Upper lobe of right lung (tissue), 1 donor: ENCODE data around the gene DGKH. TPM values are rescaled to one million over a fixed set of nuclear protein-coding genes. Genes with fewer than 3 reads are reported as not detected.
"Not testable (repeated sequence)": the region's sequence is repeated elsewhere in the genome, so short reads cannot be mapped to it uniquely, and the experiment has no call there.

Source experiments
- ATAC-seq: fragments of 200-7000 bp; cut with Tn5 transposase; one replicate; pipeline ENCODE4 v1.9.1; 2020; ENCODE audit warnings: mild to moderate bottlenecking, moderate library complexity
- DNase-seq: peaks from one replicate; pipeline ENCODE4 v3.0.0-alpha.2; 2020
- H3K27ac ChIP-seq: fragments of 200-600 bp; one replicate; pipeline ENCODE4 v1.8.0; 2022
- H3K27me3 ChIP-seq: fragments of 200-600 bp; one replicate; pipeline ENCODE4 v1.8.0; 2022; ENCODE audit warnings: mild to moderate bottlenecking
- H3K36me3 ChIP-seq: fragments of 200-600 bp; one replicate; pipeline ENCODE4 v1.8.0; 2022
- H3K4me1 ChIP-seq: fragments of 200-600 bp; one replicate; pipeline ENCODE4 v1.8.0; 2022
- H3K4me3 ChIP-seq: fragments of 200-600 bp; one replicate; pipeline ENCODE4 v1.8.0; 2022; ENCODE audit warnings: mild to moderate bottlenecking
- H3K9me3 ChIP-seq: fragments of 200-600 bp; one replicate; pipeline ENCODE4 v1.8.0; 2022
- CTCF ChIP-seq: fragments of 200-600 bp; IDR thresholded peaks from one replicate; pipeline ENCODE4 v1.8.0; 2022; ENCODE audit warnings: antibody characterized with exemption
- intact Hi-C: fragments of 100-400 bp; cut with DNase I; formaldehyde crosslinking; loops from one replicate; pipeline ENCODE4 v1.11.0; 2022
- total RNA-seq: library from RNA; stranded (reverse); fragmentation: NEBNext Ultra II Directional; extraction: Animal tissue kit (Norgen Biotek cat#: 25700); gene quantifications from one replicate; pipeline ENCODE4 v1.2.1, GENCODE V29; 2021
- donor health status: DM: no; HTN: yes; CAD: no; lungs with severe emphysema.

DGKH gene
- total RNA-seq, 1 donor from 2014 or later: 21.3 TPM

- intact Hi-C loops: no loop called here
- TF ChIP-seq CTCF: no peak
- Histone ChIP-seq H3K4me1 (no peaks in the 10 kb centered on the region), H3K4me3 (no peak overlapping the region), H3K9me3 (no peaks in the 10 kb centered on the region), H3K27me3 (no peaks in the 10 kb centered on the region), H3K27ac (no peak overlapping the region), H3K36me3 (peaks cover 4% of the 10 kb centered on the region)
- no peak for ATAC-seq
- no peak for DNase-seq
These were observed 46.1 kb downstream of the DGKH start for GRCh38 chr13:42094516-42095040.

GRCh38 chr13:42096222-42096621 is 47.8 kb downstream of the DGKH start:
- H3K4me3 ChIP-seq, DNase-seq, H3K9me3 ChIP-seq, H3K4me1 ChIP-seq, H3K27me3 ChIP-seq, H3K36me3 ChIP-seq, ATAC-seq, intact Hi-C loops, H3K27ac ChIP-seq: not testable (repeated sequence)

- Histone ChIP-seq H3K4me1 (peaks cover 13% of the 10 kb centered on the region), H3K27me3 (no peaks in the 10 kb centered on the region), H3K9me3 (no peaks in the 10 kb centered on the region), H3K27ac (no peak overlapping the region), H3K36me3 (no peaks in the 10 kb centered on the region), H3K4me3 (no peak overlapping the region)
- intact Hi-C loops: no loop called here
- no peak for ATAC-seq
- TF ChIP-seq CTCF: no peak
- DNase-seq: no peak
These were observed 51.7 kb downstream of the DGKH start for GRCh38 chr13:42099962-42100675.

GRCh38 chr13:42100960-42101359 is 52.5 kb downstream of the DGKH start:
- Histone ChIP-seq H3K36me3 (no peaks in the 10 kb centered on the region), H3K9me3 (no peaks in the 10 kb centered on the region), H3K4me3 (no peak overlapping the region), H3K27me3 (no peaks in the 10 kb centered on the region), H3K27ac (no peak overlapping the region), H3K4me1 (peaks cover 13% of the 10 kb centered on the region)
- TF ChIP-seq CTCF: no peak
- intact Hi-C loops: no loop called here
- no peak for ATAC-seq
- DNase-seq: no peak

GRCh38 chr13:42101821-42102585 is 53.6 kb downstream of the DGKH start:
- no peaks in the 10 kb centered on the region for H3K36me3 ChIP-seq
- no peak for TF ChIP-seq CTCF
- ATAC-seq (peak; percentile 30), DNase-seq (no peak)
- H3K9me3 ChIP-seq: no peaks in the 10 kb centered on the region
- no peak overlapping the region for H3K27ac ChIP-seq
- H3K4me1 ChIP-seq: peaks cover 13% of the 10 kb centered on the region
- intact Hi-C loops: no loop called here
- no peaks in the 10 kb centered on the region for H3K27me3 ChIP-seq
- H3K4me3 ChIP-seq: no peak overlapping the region
